Fibroblast of lung (primary cell): Measurements from ENCODE around the gene FAM174B.

Experiments
- CTCF ChIP-seq, 2 donors: IDR thresholded peaks in 1 of 2; conservative IDR thresholded peaks in 1 of 2; 1 replicate in 1 of 2; 2 replicates in 1 of 2; pipeline ENCODE4 v1.5.1; 2011 to 2012; ENCODE audit warnings: low read length in 2 of 2, control low read depth in 1 of 2, inconsistent platforms in 1 of 2, low read depth in 1 of 2, mild to moderate bottlenecking in 1 of 2
- EZH2 ChIP-seq: IDR thresholded peaks from 2 replicates; pipeline ENCODE4 v1.5.1; 2012; ENCODE audit warnings: low read length, control low read depth, mild to moderate bottlenecking; ENCODE audit errors: missing control alignments

- no peak for TF ChIP-seq EZH2
- TF ChIP-seq CTCF (conservative IDR thresholded peaks at IDR 0.05 in 1 of 2, IDR thresholded peaks at IDR 0.05 in 1 of 2; ENCODE audit: low read depth in 1 of 2, low read length in 2 of 2) = no peak
These were observed 72.2 kb downstream of the FAM174B start for GRCh38 chr15:92583096-92584034.
